H54 (cell line): ENCODE data around the gene MYO1D.

ENCODE experiments used
- DNase-seq: peaks from one replicate; pipeline ENCODE4 v3.0.0; 2011; ENCODE audit warnings: low spot score, mixed read lengths; ENCODE audit not compliant: insufficient read length
- FAIRE-seq: peaks from 3 replicates; lab custom pipeline; 2011; peaks lifted over from hg19 to GRCh38; lab: Jason Lieb, UNC
- POLR2A ChIP-seq: IDR thresholded peaks from 2 replicates; pipeline ENCODE4 v1.6.1; 2011; ENCODE audit warnings: low read depth, mild to moderate bottlenecking, low read length

MYO1D gene

DNA sequence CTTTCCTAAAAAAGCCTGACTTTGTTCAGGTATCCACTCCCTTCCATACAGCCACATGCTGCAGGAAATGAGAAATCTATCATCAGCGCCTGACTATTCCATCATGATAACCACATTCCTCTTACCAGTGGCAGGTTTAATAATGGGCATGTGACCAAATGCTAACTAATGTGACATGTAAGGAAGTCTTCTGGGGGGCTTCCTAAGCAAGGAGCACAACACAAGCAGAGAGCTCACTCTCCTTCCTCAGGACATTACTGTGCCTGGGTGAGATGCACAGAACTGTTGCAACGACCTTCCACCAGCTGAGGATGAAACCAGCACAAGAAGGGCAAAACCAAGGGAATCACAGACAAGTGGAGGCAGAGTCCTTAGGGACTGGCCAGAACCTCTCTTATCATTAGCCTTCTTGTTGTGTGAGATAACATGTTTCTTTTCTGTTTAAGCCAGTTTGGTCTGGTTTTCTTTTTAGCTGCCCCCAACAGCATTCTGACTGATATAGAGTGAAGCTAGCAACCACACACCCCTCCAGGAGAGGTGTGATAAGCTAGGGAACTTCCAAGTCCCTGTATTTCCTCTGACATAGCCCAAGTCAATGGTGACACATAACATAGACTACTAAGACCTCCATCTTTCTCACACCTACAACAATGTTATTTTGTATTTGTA lies 16.9 kb downstream of the MYO1D start:
- DNase-seq (no peak), FAIRE-seq (no peak)
- TF ChIP-seq POLR2A: no peak

DNA sequence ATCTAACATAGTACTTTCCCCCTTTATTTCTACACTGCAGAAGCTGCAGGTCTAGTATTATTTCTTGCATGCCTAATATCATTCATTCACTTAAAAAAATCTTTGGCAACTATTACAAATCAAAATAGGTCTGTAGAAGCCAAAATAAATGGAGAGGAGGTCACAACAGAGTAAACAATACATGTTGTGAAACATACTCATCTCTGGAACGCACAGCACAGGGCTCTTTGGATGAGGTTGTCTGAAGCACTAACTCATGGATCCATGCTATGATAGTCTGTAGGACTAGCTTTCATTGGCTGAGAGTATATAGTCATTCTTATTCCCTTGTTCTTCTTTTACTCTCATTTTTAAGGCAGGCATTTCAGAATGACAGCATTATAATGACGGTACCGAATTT lies 21.3 kb downstream of the MYO1D start:
- FAIRE-seq (no peak), DNase-seq (no peak)
- TF ChIP-seq POLR2A: no peak

- TF ChIP-seq POLR2A: no peak
- FAIRE-seq (no peak), DNase-seq (no peak)
These were observed 22.0 kb downstream of the MYO1D start for GRCh38 chr17:32854832-32855389.

DNA sequence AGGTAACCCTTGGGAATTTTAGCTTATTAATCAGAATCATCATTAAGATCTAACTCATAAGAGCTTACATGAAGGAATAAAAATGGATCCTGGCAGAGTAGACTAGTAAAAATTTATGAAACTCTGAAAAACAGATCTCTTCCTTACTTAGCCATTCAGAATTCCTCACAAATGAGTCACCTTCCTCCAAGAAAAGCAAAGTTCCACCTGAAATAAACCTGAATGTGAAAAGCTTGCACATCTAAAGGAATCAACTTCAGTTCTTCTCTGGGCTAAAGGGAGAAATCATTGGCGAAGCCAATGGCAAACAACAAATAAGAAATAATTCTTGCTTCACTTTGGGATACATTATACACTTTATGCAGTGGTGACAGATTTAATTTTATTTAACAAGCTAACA lies 22.7 kb downstream of the MYO1D start:
- TF ChIP-seq POLR2A: no peak
- no peak for FAIRE-seq
- no peak for DNase-seq

- TF ChIP-seq POLR2A: no peak
- no peak for DNase-seq
- no peak for FAIRE-seq
These were observed 24.1 kb downstream of the MYO1D start for GRCh38 chr17:32852811-32853210.

GRCh38 chr17:32849879-32850278 lies 27.0 kb downstream of the MYO1D start:
- no peak for TF ChIP-seq POLR2A
- no peak for DNase-seq
- no peak for FAIRE-seq

DNA sequence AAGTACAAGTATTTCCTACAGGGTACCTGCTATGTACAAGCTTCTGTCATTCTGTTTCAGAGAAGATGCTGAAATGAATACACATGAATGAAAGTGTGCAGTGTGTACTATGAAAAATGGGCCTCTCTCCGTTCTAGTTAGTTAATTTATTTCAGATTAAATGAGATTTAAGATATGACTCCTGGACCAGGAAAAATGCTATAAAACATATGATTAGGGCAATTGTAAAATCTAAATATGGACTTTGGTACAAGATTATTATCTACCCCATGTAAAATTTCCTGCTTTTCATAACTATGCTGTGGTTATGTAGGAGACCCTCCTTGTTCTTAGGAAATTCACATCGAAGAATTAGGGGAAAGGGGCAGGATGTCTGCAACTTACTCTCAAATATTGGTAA lies 28.9 kb downstream of the MYO1D start:
- DNase-seq (no peak), FAIRE-seq (no peak)
- TF ChIP-seq POLR2A: no peak

DNA sequence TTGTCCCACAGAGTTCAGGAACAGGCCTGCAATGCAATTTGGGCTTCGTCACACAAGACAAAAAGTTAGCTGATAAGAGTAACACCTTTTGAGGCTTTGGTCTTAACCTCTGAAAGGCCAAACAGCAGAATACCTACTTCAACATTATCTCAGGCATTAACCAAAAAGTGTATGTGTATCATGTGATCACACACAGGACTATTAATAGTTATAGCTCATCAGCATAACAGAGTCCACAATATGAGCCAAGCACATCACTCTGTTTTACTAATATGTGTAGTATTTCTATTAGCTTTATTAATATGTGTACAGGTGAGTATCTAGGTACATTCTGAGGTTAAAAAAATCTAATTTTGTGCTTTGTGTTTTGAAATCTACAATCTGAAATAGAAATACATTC lies 30.8 kb downstream of the MYO1D start:
- FAIRE-seq (no peak), DNase-seq (no peak)

GRCh38 chr17:32840241-32840640 lies 36.7 kb downstream of the MYO1D start:
- no peak for DNase-seq

More for the DNA sequence above, 30.8 kb downstream of the MYO1D start:
- no peak for TF ChIP-seq POLR2A

DNA sequence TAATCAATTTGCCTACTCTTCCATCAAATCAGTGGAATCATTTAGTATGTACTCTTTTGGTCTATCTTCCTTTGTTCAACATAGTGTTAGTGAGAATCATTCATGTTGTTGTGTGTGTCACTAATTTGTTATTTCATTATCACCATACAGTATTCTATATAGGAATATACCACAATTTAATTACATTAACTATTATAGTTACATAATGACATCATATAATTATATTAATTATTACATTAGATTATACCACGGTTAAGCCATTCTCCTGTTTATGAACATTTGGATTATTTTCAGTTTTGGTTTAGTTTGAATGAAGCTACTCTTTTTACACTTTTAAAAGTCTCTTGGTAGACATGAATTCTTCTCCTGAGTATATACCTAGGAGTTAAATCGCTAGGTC lies 40.4 kb downstream of the MYO1D start:
- DNase-seq (no peak), FAIRE-seq (no peak)
- TF ChIP-seq POLR2A: no peak

More at GRCh38 chr17:32840241-32840640, 36.7 kb downstream of the MYO1D start:
- FAIRE-seq: no peak
- TF ChIP-seq POLR2A: no peak

- TF ChIP-seq POLR2A: no peak
- DNase-seq (no peak), FAIRE-seq (no peak)
These were observed 41.6 kb downstream of the MYO1D start for GRCh38 chr17:32835291-32835761.

- no peak for TF ChIP-seq POLR2A
- no peak for FAIRE-seq
- no peak for DNase-seq
These were observed 42.8 kb downstream of the MYO1D start for GRCh38 chr17:32834104-32834503.

DNA sequence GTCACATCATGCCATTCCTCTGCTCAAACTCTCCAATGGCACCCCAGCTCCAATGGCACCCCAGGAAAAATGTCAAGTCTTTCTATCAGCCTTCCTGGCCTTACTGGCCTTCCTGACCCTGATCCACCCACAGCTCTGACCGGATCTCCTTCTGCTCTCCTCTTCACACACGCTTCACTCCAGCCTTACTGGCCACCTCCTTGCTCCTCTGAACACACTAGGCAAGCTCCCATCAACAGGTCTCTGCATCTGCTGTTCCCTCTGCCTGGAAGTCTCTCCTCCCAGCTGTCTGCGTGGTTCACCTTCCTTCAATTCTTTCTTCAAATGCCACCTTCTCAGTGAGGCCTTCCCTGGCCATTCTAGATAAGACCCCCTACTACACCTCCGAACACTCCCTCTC lies 43.4 kb downstream of the MYO1D start:
- FAIRE-seq: no peak
- no peak for DNase-seq
- no peak for TF ChIP-seq POLR2A

DNA sequence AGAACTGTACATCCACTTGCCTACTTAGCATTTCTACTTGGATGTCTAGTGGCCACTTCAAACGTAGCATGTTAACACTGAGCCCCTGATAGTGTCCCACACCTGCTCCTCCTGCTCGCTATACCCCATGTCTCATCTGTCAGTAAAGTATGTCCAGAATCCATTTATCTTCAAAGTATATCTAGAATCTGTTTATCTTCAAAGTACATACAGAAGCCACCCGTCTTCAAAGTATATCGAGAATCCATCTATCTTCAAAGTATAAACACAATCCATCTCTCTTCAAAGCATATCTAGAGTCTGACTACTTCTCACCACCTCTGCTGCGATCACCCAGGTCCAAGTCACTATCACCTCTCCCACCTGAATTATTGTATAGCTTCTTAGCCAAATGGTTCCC lies 43.8 kb downstream of the MYO1D start:
- DNase-seq (no peak), FAIRE-seq (no peak)
- no peak for TF ChIP-seq POLR2A
